CD1c-positive myeloid dendritic cell (primary cell): Measurements from ENCODE around the gene GMPS.
"Not testable (repeated sequence)": the region's sequence is repeated elsewhere in the genome, so short reads cannot be mapped to it uniquely, and the experiment has no call there.

Source experiments
- DNase-seq: peaks from one replicate; pipeline ENCODE4 v3.0.0-alpha.2; 2016; ENCODE audit errors: extremely low spot score

GMPS gene

GRCh38 chr3:155872904-155873646 lies 2.6 kb downstream of the GMPS start:
- peak; percentile 59 for DNase-seq

GRCh38 chr3:155876037-155876436 lies 5.6 kb downstream of the GMPS start:
- no peak for DNase-seq

GRCh38 chr3:155876503-155876902 lies 6.1 kb downstream of the GMPS start:
- DNase-seq = no peak

GRCh38 chr3:155880286-155880685 lies 9.8 kb downstream of the GMPS start:
- DNase-seq = no peak

GRCh38 chr3:155884292-155884691 lies 13.8 kb downstream of the GMPS start:
- DNase-seq = no peak

- DNase-seq = no peak
Measured at GRCh38 chr3:155885292-155885691, 14.8 kb downstream of the GMPS start.

GRCh38 chr3:155886348-155886747 lies 15.9 kb downstream of the GMPS start:
- DNase-seq = not testable (repeated sequence)

GRCh38 chr3:155886915-155887314 lies 16.5 kb downstream of the GMPS start:
- DNase-seq = no peak

GRCh38 chr3:155889212-155889611 lies 18.8 kb downstream of the GMPS start:
- DNase-seq = no peak

- no peak for DNase-seq
Measured at GRCh38 chr3:155889952-155890351, 19.5 kb downstream of the GMPS start.

GRCh38 chr3:155890671-155891190 lies 20.3 kb downstream of the GMPS start:
- no peak for DNase-seq

- no peak for DNase-seq
Measured at GRCh38 chr3:155891321-155891720, 20.9 kb downstream of the GMPS start.

GRCh38 chr3:155895379-155895900 lies 25.0 kb downstream of the GMPS start:
- no peak for DNase-seq

GRCh38 chr3:155906900-155907299 lies 36.5 kb downstream of the GMPS start:
- no peak for DNase-seq

- DNase-seq = no peak
Measured at GRCh38 chr3:155908086-155908485, 37.6 kb downstream of the GMPS start.

GRCh38 chr3:155908605-155909004 lies 38.2 kb downstream of the GMPS start:
- DNase-seq = no peak

- no peak for DNase-seq
Measured at GRCh38 chr3:155912090-155912489, 41.6 kb downstream of the GMPS start.

GRCh38 chr3:155912579-155913190 lies 42.2 kb downstream of the GMPS start:
- DNase-seq = no peak

GRCh38 chr3:155917781-155918180 lies 47.3 kb downstream of the GMPS start:
- no peak for DNase-seq

- no peak for DNase-seq
Measured at GRCh38 chr3:155919728-155920127, 49.3 kb downstream of the GMPS start.

GRCh38 chr3:155921486-155921885 lies 51.0 kb downstream of the GMPS start:
- no peak for DNase-seq

- DNase-seq = no peak
Measured at GRCh38 chr3:155934230-155934629, 63.8 kb downstream of the GMPS start.

- DNase-seq = no peak
Measured at GRCh38 chr3:155938409-155938808, 68.0 kb downstream of the GMPS start.
